Measurements from ENCODE around the gene SWSAP1.

Gene SWSAP1

GRCh38 chr19:11370744-11371143, 3.7 kb upstream of the SWSAP1 start:
- no peak for TF ChIP-seq CTCF (IDR thresholded peaks at IDR 0.05; ENCODE audit: control insufficient read depth, insufficient read depth, low read depth, low read length, missing control alignments)
- DNase-seq (ENCODE audit: low read depth): no peak
- H3K4me3 ChIP-seq (ENCODE audit: control insufficient read depth, low read depth, low read length): no peak overlapping the region

DNA sequence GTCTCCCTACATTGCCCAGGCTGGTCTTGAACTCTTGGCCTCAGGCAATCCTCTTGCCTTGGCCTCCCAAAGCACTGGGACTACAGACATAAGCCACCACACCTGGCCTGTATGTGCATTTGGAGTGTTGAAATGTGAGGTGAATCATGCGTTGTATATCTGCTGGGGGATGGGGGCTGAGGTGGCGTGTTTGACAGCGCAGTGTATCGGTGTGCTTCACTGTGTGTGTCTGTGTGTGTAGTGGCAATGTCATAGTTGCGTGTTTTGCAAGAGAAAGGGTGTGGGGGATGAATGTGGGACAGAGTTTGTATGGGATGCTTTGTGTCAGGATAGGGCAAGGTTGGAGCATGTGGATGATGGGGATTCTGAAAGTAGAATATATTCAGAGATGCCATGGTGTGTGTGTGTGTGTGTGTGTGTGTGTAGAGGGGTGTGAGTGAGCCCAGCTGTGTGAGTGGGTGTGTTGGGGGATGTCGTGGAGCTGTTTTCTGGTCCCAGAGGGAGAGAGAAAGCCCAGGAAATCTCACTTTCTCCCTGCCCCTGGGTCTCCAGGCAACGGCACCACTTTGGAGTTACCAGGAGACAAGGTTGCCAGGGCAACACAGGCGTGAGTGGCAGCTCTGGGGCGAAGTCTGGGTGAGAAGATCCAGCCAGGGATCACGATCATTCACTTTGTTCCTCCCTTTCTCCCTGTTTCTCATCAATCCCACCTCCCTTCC, 1.1 kb upstream of the SWSAP1 start:
- no peak for TF ChIP-seq CTCF (IDR thresholded peaks at IDR 0.05; ENCODE audit: control insufficient read depth, insufficient read depth, low read depth, low read length, missing control alignments)
- no peak for DNase-seq (ENCODE audit: low read depth)
- H3K4me3 ChIP-seq (ENCODE audit: control insufficient read depth, low read depth, low read length): no peak overlapping the region

- no peak for TF ChIP-seq CTCF (IDR thresholded peaks at IDR 0.05; ENCODE audit: control insufficient read depth, insufficient read depth, low read depth, low read length, missing control alignments)
- H3K4me3 ChIP-seq (ENCODE audit: control insufficient read depth, low read depth, low read length): peak overlapping the region; percentile 61
- no peak for DNase-seq (ENCODE audit: low read depth)
Observed at GRCh38 chr19:11373885-11374432, 507 bp upstream of the SWSAP1 start.

DNA sequence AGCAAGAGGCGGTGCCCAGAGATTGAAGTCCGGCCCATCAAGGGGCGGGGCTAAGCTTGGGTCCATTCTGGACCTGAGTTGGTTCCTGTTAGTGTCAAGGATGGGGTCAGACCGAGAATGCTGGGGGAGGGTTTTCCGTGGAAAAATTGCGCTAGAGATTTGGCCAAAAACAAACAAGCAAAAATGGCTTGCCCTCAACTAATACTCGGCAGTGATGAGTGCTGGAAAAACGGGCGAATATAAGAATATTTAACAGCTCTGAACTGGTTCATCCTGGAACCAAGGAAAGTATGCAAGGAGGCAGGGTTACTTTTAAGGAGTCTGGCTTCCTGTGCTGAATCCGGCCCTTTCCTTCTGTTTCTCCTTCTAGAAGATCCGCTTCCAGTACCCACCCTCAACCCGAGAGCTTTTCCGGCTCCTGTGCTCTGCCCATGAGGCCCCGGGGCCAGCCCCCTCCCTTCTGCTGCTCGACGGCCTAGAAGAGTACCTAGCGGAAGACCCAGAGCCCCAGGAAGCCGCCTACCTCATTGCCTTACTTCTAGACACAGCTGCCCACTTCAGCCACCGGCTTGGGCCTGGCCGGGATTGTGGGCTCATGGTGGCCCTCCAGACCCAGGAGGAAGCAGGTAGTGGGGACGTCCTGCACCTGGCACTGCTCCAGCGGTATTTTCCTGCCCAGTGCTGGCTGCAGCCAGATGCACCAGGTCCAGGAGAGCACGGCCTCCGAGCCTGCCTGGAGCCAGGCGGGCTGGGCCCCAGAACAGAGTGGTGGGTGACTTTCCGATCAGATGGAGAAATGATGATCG, 880 bp downstream of the SWSAP1 start:
- no peak for DNase-seq (ENCODE audit: low read depth)

DNA sequence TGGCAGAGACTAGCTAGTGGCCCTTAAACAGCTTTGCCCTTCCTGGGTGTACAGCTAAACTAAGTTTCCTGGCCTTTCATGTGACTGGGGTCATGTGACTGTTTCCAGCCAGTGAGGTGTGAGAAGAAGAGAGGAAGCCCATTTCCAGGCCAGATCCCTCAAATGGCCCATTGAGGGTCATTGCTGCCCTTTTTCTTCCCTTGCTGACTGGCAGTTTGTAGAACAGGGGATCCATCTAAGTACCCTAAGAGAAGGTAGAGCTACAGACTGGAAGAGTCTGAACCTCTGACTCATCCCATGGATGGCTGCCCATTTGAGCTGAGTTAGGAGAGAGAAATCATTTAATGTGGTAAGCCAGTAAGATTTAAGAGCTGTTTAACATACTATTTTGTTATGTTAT, 2.8 kb downstream of the SWSAP1 start:
- TF ChIP-seq CTCF (IDR thresholded peaks at IDR 0.05; ENCODE audit: control insufficient read depth, insufficient read depth, low read depth, low read length, missing control alignments): no peak
- H3K4me3 ChIP-seq (ENCODE audit: control insufficient read depth, low read depth, low read length): no peak overlapping the region
- DNase-seq (ENCODE audit: low read depth): peak; percentile 73

More for the DNA sequence above, 880 bp downstream of the SWSAP1 start:
- H3K4me3 ChIP-seq (ENCODE audit: control insufficient read depth, low read depth, low read length): peak overlapping the region; percentile 38
- TF ChIP-seq CTCF (IDR thresholded peaks at IDR 0.05; ENCODE audit: control insufficient read depth, insufficient read depth, low read depth, low read length, missing control alignments): no peak

- no peak for TF ChIP-seq CTCF (IDR thresholded peaks at IDR 0.05; ENCODE audit: control insufficient read depth, insufficient read depth, low read depth, low read length, missing control alignments)
- no peak overlapping the region for H3K4me3 ChIP-seq (ENCODE audit: control insufficient read depth, low read depth, low read length)
- no peak for DNase-seq (ENCODE audit: low read depth)
Observed at GRCh38 chr19:11377756-11378155, 3.3 kb downstream of the SWSAP1 start.
